Activated naive CD4-positive, alpha-beta T cell treated with anti-CD3 and anti-CD28 coated beads, Interleukin-2, amount 50 U/mL, for 16 hours (primary cell): ENCODE results near the gene KIRREL2.
"Not testable (repeated sequence)": the region's sequence is repeated elsewhere in the genome, so short reads cannot be mapped to it uniquely, and the experiment has no call there.

ENCODE experiments used
- DNase-seq: peaks from one replicate; pipeline ENCODE4 v3.0.0-alpha.2; 2020

Gene KIRREL2

DNA sequence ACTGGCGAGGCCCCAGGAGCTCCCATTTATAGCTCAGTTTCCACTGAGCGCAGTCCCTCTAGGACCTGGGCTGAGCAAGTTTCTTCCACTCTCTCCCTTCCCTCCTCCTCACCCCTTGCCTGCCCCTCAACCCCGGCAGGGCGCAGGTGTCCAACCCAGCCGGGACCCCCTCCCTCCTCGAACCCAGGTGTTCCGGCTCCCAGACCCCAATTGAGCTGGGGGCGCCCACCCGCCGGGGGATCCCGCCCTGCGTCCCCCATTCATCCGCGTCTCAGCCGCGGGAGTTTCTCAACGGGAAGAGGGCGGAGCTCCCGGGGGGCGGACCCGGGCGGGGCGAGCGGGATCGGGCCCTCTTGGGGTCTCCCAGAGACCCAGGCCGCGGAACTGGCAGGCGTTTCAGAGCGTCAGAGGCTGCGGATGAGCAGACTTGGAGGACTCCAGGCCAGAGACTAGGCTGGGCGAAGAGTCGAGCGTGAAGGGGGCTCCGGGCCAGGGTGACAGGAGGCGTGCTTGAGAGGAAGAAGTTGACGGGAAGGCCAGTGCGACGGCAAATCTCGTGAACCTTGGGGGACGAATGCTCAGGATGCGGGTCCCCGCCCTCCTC is at the start of gene KIRREL2:
TSS of gene KIRREL2 (plus strand) at position 366 of the 604 bp plus-strand sequence. CDS start at position 575, 209 bp downstream.
- DNase-seq: peak; percentile 46

DNA sequence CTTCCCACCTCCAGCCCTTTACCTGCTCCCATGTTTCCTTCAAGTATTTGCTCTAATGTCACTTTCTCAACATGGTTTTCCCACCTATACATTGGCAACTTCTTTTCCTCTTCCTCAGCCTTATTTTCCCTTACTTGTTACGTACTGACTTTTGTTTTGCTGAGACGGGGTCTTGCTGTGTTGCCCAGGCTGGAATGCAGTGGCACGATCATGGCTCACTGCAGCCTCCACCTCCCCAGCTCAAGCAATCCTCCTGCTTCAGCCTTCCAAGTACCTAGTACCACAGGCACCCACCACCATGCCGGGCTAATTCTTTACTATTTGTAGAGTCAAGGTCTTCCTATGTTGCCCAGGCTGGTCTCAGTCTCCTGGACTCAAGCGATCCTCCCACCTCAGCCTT is 49.1 kb upstream of the KIRREL2 start:
- DNase-seq: no peak

DNA sequence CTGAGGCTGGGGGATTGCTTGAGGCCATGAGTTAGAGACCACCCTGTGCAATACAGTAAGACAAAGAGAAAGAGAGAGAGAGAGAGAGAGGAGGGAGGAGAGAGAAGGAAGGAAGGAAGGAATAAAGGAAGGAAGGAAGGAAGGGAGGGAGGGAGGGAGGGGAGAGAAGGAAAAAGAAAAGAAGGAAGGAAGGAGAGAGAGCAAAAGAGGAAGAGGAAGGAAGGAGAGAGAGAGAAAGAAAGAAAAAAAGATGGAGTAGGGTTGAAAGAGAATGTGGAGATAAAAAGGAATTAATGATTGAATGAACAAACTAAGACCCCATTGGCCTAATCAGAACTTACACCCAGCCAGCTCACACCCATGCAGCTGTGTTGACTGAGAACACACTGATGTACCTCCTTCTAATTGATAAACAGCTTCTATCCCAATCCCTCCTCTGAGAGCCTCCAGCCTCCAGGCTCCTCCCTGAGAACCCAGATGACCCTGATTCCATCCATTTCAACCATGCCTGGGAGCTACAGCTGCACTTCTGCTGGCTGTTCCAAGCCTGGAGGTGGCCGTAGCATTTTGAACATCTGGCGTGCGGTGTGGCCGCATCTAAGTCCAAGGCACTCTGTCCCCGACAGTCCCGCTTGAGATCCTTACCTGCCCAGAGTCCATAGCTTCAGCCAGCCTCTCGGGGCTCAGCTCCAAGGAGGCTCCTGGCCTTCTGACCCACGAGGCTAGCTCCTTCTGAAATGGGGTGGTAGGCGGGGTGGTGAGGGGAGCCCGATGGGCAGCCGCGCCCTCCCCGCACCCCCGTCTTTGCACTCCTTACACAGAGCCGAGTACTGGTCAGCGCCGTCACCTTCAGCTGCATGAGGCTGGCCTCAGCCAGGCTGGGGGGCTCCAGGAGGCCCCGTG is 45.1 kb upstream of the KIRREL2 start:
- DNase-seq: no peak

DNA sequence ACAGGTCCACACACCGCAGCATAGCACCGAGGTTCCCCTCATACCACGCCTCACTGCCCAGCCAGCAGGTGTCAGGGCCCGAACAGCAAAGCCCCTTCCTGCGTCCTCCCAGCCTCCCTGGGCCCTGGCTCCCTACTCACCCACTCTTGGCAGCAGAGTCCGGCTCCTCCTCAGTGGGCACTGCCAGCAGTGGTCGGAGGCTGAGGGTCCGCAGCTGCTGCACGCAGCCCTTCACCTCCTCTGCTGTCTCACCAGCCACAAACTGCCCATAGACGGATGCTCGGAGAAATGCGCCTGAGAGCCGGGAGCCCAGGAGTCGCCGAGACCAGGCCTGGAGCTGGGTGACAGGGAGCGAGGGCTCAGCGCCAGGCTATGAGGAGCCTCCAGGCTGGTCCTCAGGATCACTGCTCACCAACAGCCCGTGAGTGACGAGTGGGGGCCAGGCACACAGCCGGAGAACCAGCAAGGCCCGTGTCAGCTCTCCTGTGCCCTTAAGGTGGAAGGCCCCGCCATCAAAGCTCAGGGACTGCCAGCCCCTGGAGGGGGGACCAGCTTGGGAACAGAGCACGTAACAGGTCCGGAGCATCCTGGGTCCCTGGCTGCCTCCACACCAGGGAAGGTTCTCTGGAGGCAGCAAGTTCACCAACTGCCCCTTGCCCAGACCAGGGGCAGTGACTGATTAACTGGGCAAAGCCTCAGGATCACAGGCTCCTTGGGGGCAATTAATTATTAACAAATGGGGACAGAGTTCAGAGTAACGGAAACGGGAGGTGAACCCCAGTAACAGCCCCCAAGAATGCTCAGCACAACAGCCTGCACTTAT is 44.3 kb upstream of the KIRREL2 start, which contains the start of gene PRODH2:
TSS of gene PRODH2 (minus strand) at position 626 of the 823 bp plus-strand sequence. CDS start at position 586, 40 bp downstream.
- no peak for DNase-seq

DNA sequence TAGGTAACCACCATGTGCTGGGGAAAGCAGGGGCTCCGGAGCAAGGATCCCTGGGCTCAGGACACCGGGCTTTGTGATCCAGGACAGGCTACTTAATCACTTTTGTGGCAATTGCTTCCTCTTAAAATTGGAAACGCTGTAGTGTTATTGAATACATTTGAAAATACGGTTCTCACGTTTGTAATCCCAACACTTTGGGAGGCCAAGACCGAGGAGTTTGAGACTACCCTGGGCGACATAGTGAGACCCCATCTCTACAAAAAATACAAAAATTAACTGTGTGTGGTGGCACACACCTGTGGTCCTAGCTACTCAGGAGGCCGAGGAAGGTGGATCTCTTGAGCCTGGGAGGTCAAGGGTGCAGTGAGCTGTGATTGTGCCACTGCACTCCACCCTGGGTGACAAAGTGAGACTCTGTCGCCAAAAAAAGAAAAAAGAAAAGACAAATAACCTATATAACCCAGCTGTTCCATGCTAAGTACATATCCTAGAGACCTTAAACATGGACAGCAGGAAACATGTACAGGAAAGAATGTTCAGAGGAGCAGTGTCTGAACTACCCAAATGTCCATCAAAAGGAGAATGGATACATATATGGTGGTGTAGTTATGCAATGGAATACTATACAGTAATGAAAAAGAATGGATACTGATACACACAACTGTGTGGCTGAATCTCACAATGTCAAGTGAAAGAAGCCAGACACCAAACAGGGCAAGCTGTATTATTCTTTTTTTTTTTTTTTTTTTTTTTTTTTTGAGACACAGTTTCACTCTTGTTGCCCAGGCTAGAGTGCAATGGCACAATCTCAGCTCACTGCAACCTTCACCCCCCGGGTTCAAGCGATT is 43.4 kb upstream of the KIRREL2 start:
- no peak for DNase-seq

DNA sequence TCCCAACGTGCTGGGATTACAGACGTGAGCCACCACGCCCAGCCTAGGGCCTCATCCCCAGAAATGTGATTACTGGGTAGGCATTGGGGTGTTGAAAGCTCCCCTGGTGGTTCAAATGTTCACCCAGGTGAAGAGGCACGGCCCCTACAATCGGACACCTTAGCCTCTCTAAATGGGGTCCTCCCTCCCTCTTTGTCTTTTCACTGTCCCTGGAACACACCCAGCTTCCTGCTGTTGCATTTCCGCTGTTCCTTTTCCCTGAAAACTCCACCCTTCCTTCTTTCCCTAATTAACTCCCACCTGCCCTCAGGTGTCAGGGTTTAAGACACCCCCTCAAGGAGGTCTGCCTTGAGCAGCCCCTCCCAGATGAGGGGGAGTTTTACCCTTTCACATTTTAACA is 40.4 kb upstream of the KIRREL2 start:
- no peak for DNase-seq

DNA sequence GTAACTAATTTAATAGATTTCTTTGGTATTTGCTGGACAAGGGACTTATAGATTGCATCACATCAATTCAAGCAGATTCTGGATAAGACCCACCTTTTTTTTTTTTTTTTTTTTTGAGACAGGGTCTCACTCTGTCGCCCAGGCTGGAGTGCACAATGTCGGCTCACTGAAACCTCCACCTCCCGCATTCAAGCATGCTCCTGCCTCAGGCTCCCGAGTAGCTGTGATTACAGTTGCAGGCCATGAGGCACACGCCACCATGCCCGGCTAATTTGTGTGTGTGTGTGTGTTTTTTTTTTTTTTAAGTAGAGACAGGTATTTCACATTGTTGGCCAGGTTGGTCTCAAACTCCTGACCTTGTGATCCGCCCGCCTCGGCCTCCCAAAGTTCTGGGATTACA is 39.9 kb upstream of the KIRREL2 start:
- DNase-seq: no peak

DNA sequence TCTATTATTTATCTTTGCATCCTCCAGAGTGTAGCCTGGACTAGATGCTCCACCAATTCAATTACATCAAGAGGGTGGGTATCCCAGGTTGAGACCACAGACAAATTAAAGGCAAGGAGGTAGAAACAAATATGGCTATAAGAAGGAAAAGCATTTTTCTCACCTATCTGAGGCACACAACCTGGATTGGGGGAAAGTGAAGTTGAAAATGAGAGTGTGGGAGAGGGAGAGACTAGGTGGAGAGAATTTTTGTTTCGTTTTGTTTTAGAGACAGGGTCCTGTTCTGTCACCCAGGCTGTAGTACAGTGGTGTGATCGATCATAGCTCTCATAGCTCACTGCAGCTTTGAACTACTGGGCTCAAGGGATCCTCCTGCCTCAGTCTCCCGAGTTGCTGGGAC is 38.3 kb upstream of the KIRREL2 start:
- no peak for DNase-seq

DNA sequence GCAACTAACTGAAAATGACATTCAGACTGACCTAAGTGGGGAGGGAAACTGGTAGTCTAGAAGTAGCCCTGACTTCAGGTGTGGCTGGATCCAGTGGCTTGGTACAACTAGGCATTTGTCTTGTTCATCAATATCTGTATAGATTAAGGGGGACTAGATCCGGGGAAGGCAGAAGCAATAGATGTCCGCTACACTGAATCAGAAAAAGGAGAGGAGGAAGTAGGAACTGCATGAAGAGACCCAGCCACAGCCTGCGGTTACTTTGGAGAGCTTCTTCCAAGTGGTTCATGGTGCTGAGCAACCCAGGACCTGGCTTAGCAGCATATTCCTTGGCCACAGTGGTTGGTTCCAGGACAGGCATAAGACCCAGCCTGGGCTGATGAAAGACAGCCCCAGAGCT is 34.1 kb upstream of the KIRREL2 start:
- DNase-seq: no peak

DNA sequence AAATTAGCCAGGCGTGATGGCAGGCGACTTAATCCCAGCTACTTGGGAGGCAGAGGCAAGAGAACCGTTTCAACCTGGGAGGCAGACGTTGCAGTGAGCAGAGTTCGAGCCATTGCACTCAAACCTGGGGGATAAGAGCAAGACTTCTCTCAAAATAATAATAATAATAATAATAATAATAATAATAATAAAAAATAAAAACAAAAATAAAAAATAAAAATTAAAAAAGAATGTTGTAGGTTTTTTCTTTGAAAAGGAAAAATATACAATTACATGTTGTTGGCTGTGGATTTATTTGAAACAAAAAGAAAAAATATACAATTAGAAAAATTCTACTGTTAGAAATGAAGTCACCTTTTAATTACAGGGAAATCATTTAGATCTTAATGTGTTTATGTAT is 32.6 kb upstream of the KIRREL2 start:
- DNase-seq: no peak

DNA sequence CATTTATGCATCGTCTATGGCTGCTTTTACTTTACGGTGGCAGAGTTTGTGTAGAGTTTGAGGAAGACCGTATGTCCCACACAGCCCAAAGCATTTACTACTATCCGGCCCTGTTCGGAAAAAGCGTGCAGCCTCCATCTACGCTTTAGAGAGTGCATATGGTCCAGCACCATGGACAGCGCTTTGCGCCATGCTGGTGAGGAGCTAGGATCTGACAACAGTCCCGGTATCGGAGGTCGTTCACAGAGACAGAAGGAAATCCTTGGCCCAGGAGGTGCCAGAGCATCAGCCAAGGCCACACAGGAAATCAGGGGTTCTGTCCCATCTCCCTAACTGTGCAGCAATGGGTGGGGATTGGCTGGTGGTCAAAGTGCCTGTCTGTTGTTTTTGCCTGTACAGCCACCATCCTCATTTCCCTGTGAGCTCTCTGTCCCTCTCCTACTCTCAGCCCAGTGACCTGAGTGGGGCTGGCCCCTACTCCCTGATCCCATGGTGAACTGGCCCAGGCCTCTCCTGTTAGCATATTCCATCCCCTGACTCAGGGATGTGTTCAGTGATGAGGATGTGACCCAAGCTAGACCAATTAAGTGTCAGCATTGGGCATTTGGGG is 27.9 kb upstream of the KIRREL2 start:
- DNase-seq: peak; percentile 39

DNA sequence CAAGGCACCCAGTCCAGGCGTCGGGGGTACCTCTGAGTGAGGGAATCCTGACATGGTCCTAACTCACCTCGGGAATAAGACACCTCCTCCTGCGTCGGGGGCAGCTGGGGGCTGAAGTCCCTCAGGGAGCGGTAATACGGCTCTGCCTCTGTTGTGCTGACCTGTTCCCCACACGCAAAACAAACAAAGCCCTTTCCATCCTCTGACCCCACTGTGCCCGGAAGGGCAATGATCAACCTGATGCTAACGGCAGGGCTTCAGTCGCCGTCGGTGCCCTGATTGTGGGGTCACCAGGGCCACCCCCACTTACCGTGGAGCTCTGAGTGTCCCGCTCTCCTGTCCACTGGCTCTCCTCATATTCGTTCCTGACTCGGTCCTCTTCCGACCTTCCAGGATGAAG is 25.7 kb upstream of the KIRREL2 start:
- no peak for DNase-seq

DNA sequence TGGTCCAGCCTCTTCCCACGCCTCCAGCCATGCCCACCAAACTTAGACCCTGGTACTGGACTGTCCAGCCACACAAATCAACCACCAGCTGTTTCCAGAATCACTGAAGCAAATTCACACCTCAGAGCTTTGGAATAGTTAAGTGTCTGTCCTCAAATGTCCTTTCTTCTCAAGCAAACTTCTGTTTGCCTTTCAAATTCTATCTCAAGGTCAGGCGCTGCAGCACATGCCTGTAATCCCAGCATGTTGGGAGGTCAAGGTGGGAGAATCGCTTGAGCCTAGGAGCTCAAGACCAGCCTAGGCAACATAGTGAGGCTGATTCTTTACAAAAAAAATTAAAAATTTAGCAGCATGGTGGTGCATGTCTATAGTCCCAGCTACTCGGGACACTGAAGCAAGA is 24.7 kb upstream of the KIRREL2 start:
- no peak for DNase-seq

DNA sequence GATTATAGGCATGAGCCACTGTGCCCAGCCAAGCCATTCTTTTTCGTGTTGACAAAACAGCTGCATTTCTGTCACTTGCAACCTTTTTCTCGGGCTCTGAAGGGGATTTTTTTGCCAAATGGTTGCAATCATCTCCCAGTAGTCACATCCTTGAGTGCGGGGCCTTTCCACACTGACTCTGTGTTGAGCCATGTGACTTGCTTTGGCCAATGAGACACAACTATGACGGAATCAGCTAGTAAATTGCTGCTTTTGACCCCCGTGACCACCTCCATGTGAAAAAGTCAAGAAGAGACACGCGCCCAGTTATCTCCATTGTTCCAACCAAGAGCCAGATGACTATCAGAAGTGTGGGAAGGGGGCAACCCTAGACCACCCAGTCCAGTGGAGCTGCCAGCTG is 22.7 kb upstream of the KIRREL2 start:
- no peak for DNase-seq

DNA sequence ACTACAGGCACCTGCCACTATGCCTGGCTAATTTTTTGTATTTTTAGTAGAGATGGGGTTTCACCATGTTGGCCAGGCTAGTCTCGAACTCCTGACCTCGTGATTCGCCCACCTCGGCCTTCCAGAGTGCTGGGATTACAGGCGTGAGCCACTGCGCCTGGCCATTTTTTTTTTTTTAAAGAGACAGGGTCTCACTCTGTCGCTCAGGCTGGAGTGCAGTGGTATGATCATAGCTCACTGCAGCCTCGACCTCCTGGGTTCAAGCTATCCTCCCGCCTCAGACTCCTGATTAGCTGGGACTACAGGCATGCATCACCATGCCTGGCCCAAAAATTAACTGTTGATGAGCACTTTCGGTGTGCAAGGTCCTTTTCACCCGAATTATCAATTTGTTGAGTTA is 20.6 kb upstream of the KIRREL2 start:
- DNase-seq: not testable (repeated sequence)

DNA sequence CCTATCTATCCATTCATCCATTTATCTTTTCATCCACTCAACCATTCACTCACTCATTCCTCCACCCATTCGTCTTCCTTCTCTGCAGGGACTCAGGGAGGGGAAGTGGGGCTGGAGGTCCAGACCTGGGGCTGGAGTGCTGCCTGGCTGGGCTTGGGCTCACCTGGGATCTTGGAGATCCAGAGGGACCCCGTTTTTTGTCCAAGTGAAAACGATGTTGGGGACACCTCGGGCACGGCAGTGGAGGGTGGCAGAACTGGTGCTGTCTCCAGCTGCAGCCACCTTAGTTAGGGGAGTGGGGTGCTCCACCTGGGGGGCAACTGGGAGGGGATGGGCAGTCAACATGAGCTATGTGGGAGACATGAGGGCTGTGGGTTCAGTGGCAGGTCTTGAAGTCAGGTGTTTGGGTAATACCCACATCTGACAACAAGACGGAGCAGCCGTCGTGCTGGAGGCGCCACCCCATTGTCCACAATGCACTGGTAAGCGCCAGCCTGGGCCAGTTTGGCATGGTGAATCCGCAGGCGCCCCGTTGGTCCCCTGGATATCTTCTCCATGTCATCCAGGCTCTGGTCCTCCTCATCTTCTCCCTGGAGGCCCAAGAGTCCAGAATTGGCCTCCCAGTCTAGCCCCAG is 14.6 kb upstream of the KIRREL2 start:
- DNase-seq: no peak

DNA sequence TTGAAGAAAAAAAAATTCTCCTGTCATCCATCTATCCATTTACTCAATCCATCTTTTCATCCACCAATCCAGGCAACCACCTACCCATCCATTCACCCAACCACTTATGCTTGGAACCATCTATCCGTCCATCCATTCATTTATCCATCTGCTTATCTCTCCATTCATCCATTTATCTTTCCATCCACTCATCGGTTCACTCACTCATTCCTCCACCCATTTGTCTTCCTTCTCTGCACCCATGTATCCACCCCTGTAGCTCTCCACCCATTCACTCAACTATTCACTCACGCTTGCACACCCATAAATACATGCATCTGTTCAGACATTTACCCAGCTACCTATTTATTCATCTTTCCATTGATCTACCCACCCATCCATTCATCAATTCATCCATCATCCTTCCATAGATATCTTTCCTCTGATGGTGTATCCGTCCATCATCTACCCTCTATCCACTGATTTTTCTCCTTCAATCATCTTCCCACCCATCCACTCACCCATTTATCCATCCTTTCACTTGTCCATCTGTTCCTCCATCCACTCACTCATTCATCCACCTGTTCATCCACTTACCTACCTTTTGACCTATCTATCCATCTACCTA is 13.9 kb upstream of the KIRREL2 start:
- DNase-seq: no peak

DNA sequence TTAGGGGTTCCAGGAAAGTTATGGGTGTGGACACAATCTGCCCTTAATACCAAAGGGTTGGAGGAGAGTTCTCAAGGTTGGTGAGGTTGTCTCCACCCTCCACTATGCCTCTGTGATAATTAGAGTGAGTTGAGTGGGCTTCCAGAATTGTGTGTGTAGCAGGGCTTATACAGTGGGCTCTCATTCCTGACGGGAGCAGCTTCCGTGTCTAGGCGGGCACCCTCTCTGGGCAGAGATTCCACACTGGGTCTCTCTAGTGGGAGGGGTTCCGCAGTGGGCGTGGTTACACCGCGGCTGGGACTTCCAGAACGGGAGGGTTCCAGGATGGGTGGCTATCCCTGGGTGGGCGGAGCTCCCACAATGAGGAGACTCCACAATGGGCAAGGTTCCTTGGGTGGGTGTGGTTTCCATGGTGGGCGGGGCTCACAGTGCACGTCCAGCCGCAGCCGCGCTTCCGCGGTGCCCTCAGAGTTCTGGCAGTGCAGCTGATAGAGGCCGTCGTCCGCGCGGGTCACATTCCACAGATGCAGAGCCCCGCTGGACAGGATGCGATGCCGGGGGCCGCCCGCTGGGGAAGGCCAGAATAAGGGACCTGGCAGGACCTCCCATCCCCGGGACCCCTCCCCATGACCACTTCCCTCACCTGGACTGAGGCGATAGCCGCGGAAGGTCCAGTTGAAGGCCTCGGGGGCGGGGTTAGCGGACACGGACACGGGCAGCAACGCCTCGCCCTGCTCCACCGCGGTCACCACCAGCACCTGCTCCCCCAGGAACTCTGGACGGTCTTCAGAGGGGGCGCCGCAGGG is 12.8 kb upstream of the KIRREL2 start:
- DNase-seq: no peak

DNA sequence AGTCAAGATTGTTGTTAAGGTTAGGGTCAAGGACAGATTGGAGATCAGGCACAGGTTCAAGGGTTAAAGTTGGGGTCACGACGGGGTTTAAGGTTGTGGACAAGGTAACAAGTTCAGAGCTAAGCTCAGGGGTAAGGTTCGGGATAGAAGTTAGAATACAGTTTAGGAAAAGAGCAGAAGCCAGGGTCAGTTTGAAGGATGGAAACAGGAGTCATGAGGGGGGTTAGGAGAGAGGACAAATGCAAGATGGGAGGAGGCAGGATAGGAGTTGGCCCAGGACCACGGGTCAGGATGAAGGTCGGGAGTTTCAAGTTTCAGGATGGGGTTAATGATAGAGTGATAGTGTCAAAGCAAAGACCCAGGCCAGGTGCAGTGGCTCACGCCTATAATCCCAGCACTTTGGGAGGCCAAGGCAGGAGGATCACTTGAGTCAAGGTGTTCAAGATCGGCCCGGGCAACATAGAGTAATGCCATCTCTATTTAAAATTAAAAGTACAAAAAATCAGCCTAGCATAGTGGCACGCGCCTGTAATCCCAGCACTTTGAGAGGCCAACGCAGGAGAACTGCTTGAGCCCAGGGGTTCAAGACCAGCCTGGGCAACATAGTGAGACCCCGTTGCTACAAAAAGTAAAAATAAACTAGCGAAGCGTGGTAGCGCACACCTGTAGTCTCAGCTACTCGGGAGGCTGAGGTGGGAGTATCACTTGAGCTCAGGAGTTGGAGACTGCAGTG is 12.1 kb upstream of the KIRREL2 start:
- no peak for DNase-seq
